K562 (cell line): ENCODE data around the gene SIRT7. TPM values are rescaled to one million over a fixed set of nuclear protein-coding genes. Genes with fewer than 3 reads are reported as not detected.

Source experiments
- ATAC-seq: fragments of 200-7000 bp; cut with Tn5 transposase; 3 replicates; pipeline ENCODE4 v1.9.1; 2020; ENCODE audit warnings: moderate library complexity
- BruUV-seq: library from RNA; stranded (reverse); fragments of 400-500 nt; replicated peaks from 2 replicates; lab custom pipeline; 2021; lab: Mats Ljungman, UMichigan
- CTCF ChIA-PET: fragments of 300-600 bp; formaldehyde crosslinking; extraction: SDS; loops from one replicate; lab custom pipeline; 2021; ENCODE audit warnings: low intra/inter-chr PET ratio; lab: Yijun Ruan, JAX
- POLR2A ChIA-PET: fragments of 300-600, 350-650 bp; sonication (Branson Sonifier 250); formaldehyde crosslinking; extraction: SDS; loops from one replicate; lab custom pipeline; 2021; ENCODE audit warnings: antibody characterized with exemption, inconsistent platforms; lab: Yijun Ruan, JAX
- DNase-seq, 4 experiments: peaks; one replicate each; pipeline versions ENCODE4 v3.0.0 to v3.0.0-alpha.2; 2011 to 2018; ENCODE audit warnings: low spot score in 3 of 4, mixed read lengths in 3 of 4; ENCODE audit errors: extremely low read depth in 1 of 4
- FAIRE-seq: peaks from 2 replicates; lab custom pipeline; 2011; peaks lifted over from hg19 to GRCh38; lab: Jason Lieb, UNC
- H2AFZ ChIP-seq: 2 replicates; pipeline ENCODE4 v1.6.0; 2011; ENCODE audit warnings: low read depth, low read length, control low read depth, inconsistent platforms
- H3K27ac ChIP-seq: fragments of 200-600 bp; 3 replicates; pipeline ENCODE4 v1.8.0; 2011; ENCODE audit warnings: low read depth, mild to moderate bottlenecking, control low read depth, inconsistent platforms, low read length, moderate library complexity, mixed read lengths; ENCODE audit errors: extremely low read depth
- H3K27me3 ChIP-seq, 2 experiments: fragments of 300-600 bp in 1 of 2; 2 replicates in 1 of 2; 3 replicates in 1 of 2; pipeline versions ENCODE4 v1.6.0 to v1.8.0; 2011; ENCODE audit warnings: inconsistent platforms in 2 of 2, low read length in 2 of 2, mild to moderate bottlenecking in 1 of 2, mixed read lengths in 1 of 2, moderate library complexity in 1 of 2; ENCODE audit not compliant: control insufficient read depth in 2 of 2, insufficient read depth in 2 of 2
- H3K36me3 ChIP-seq: fragments of 300-600 bp; 3 replicates; pipeline ENCODE4 v1.8.0; 2011; ENCODE audit warnings: mild to moderate bottlenecking, low read length, inconsistent platforms; ENCODE audit not compliant: control insufficient read depth, insufficient read depth
- H3K4me1 ChIP-seq, 2 experiments: fragments of 200-600 bp in 1 of 2; replicated peaks in 1 of 2; 2 replicates in 1 of 2; 3 replicates in 1 of 2; pipeline versions ENCODE4 v1.5.1 to v1.8.0; 2011; ENCODE audit warnings: inconsistent platforms in 2 of 2, low read length in 2 of 2, mild to moderate bottlenecking in 1 of 2, mixed read lengths in 1 of 2, moderate library complexity in 1 of 2; ENCODE audit not compliant: control insufficient read depth in 2 of 2, insufficient read depth in 2 of 2
- H3K4me2 ChIP-seq: 2 replicates; pipeline ENCODE4 v1.6.1; 2011; ENCODE audit warnings: low read length, control low read depth, inconsistent platforms, mixed read lengths; ENCODE audit not compliant: insufficient read depth
- H3K4me3 ChIP-seq: fragments of 200-600 bp; sonication (generic), shearing (Covaris generic); 2 replicates; pipeline ENCODE4 v1.5.1; 2016; ENCODE audit warnings: control low read depth, inconsistent platforms
- H3K79me2 ChIP-seq: fragments of 200-600 bp; 3 replicates; pipeline ENCODE4 v1.8.0; 2011; ENCODE audit warnings: low read length, inconsistent platforms; ENCODE audit not compliant: control insufficient read depth, insufficient read depth
- H3K9ac ChIP-seq, 2 experiments: 2 replicates each; pipeline versions ENCODE4 v1.6.0 to v1.6.1; 2011; ENCODE audit warnings: low read depth in 2 of 2, low read length in 2 of 2, control low read depth in 1 of 2, inconsistent platforms in 1 of 2, mild to moderate bottlenecking in 1 of 2, mixed read lengths in 1 of 2; ENCODE audit not compliant: insufficient read depth in 1 of 2
- H3K9me1 ChIP-seq: one replicate; pipeline ENCODE4 v1.6.0; 2011; ENCODE audit warnings: inconsistent platforms, mild to moderate bottlenecking, low read length, moderate library complexity; ENCODE audit not compliant: control insufficient read depth, insufficient read depth
- H3K9me3 ChIP-seq: replicated peaks from 2 replicates; pipeline ENCODE4 v1.5.1; 2011; ENCODE audit warnings: low read depth, low read length, inconsistent platforms; ENCODE audit not compliant: control insufficient read depth, insufficient read depth
- H4K20me1 ChIP-seq: replicated peaks from 2 replicates; pipeline ENCODE4 v1.6.1; 2011; ENCODE audit warnings: low read length, inconsistent platforms, mixed read lengths; ENCODE audit not compliant: control insufficient read depth, insufficient read depth
- BRF1 ChIP-seq: IDR thresholded peaks from 3 replicates; pipeline ENCODE4 v1.6.1; 2011; ENCODE audit warnings: borderline replicate concordance, mild to moderate bottlenecking; ENCODE audit not compliant: insufficient read length; ENCODE audit errors: extremely low read depth
- CREM ChIP-seq: IDR thresholded peaks from 2 replicates; pipeline ENCODE4 v1.6.1; 2014; ENCODE audit warnings: antibody characterized with exemption, low read depth
- HMG20A ChIP-seq: fragments of 450-650 bp; formaldehyde crosslinking; conservative IDR thresholded peaks from 2 replicates; pipeline ENCODE4 v1.4.0; 2020; ENCODE audit warnings: mild to moderate bottlenecking, mixed read lengths
- L3MBTL2 ChIP-seq: fragments of 450-650 bp; IDR thresholded peaks from 2 replicates; pipeline ENCODE4 v1.6.1; 2016; ENCODE audit warnings: mild to moderate bottlenecking, moderate library complexity
- NCOR1 ChIP-seq: fragments of 450-650 bp; IDR thresholded peaks from 2 replicates; pipeline ENCODE4 v1.6.1; 2016; ENCODE audit warnings: mild to moderate bottlenecking, moderate library complexity
- POLR2AphosphoS2 ChIP-seq: IDR thresholded peaks from 2 replicates; pipeline ENCODE4 v1.6.1; 2012; ENCODE audit warnings: low read length, improper control_type of control experiment
- POLR2G ChIP-seq: fragments of 200-400 bp; formaldehyde crosslinking; IDR thresholded peaks from 2 replicates; pipeline ENCODE4 v1.6.1; 2017; ENCODE audit warnings: low read depth, mild to moderate bottlenecking, antibody characterized with exemption, low read length, moderate library complexity
- RBFOX2 ChIP-seq: fragments of 200-400 bp; formaldehyde crosslinking; IDR thresholded peaks from 2 replicates; pipeline ENCODE4 v1.6.1; 2017; ENCODE audit warnings: low read depth, mild to moderate bottlenecking, low read length, moderate library complexity
- TBL1XR1 ChIP-seq, 2 experiments: IDR thresholded peaks; 2 replicates each; pipeline ENCODE4 v1.6.1; 2012; ENCODE audit warnings: improper control_type of control experiment in 2 of 2, low read length in 2 of 2, mild to moderate bottlenecking in 1 of 2
- ZBTB17 ChIP-seq: fragments of 450-650 bp; formaldehyde crosslinking; IDR thresholded peaks from 2 replicates; pipeline ENCODE4 v1.4.0; 2020; ENCODE audit warnings: mild to moderate bottlenecking
- ZNF212 ChIP-seq: fragments of 450-650 bp; formaldehyde crosslinking; IDR thresholded peaks from 2 replicates; pipeline ENCODE4 v1.4.0; 2020; ENCODE audit warnings: mild to moderate bottlenecking
- WGBS: fragments of 100-300 bp; shearing (Covaris generic); methylation state at CpG from one replicate; pipeline ENCODE4 v1.1.6; 2016; ENCODE audit warnings: low coverage, mixed read lengths; ENCODE audit not compliant: insufficient coverage; ENCODE audit errors: missing lambda C conversion rate; 5-methylcytosine and 5-hydroxymethylcytosine counted together
- in situ Hi-C: fragments of 300-500 bp; cut with MboI; formaldehyde crosslinking; loops from 4 replicates; pipeline ENCODE4 v1.15.0; 2018; ENCODE audit warnings: inconsistent platforms, mixed read lengths
- intact Hi-C: fragments of 100-400 bp; cut with micrococcal nuclease; formaldehyde crosslinking; loops from 2 replicates; pipeline ENCODE4 v1.14.2; 2022
- polyA plus RNA-seq, 8 experiments: library from polyadenylated mRNA; depleted of rRNA in 4 of 8; stranded (reverse) in 5 of 8; unstranded in 3 of 8; fragments of >200 nt; fragmentation: Nextera tagmentation in 2 of 8; fragmentation: Illumina TruSeq in 1 of 8; extraction: Ambion mirVana in 2 of 8; extraction: Trizol in 1 of 8; gene quantifications; 2 replicates each; pipeline versions ENCODE4 v1.2.1 to v1.2.3, GENCODE V29; 2011 to 2014; ENCODE audit warnings: inconsistent platforms in 1 of 8, missing spikeins in 1 of 8
- total RNA-seq, 7 experiments: library from RNA; depleted of rRNA in 6 of 7; stranded (reverse); fragments of >200 nt in 6 of 7; fragmentation: Illumina TruSeq in 2 of 7; extraction: Trizol in 2 of 7; gene quantifications; 2 replicates each; pipeline versions ENCODE4 v1.2.1 to v1.2.3, GENCODE V29; 2011 to 2021; ENCODE audit warnings: low replicate concordance in 1 of 7
- TF ChIP-seq, protein P1 (sequence below): fragments of 450-650 bp; formaldehyde crosslinking; IDR thresholded peaks from 2 replicates; pipeline ENCODE4 v1.4.0; 2022; ENCODE audit warnings: missing genetic modification characterization
- TF ChIP-seq, protein P2 (sequence below): fragments of 250-450 bp; sonication (Bioruptor Pico); IDR thresholded peaks from 2 replicates; pipeline ENCODE4 v1.8.0; 2021; ENCODE audit warnings: moderate library complexity, mild to moderate bottlenecking, inconsistent platforms
- TF ChIP-seq, protein P3 (sequence below): sonication (generic); formaldehyde crosslinking; IDR thresholded peaks from 2 replicates; pipeline ENCODE4 v1.8.1; 2023; ENCODE audit warnings: mild to moderate bottlenecking, missing genetic modification reagents

The SIRT7 gene
- total and polyA plus RNA-seq, 9 of the 15 experiments (the other 6 are each of a cell fraction or from before 2014, with no cell fraction given), result 1.6 to 54.8 (median 20.3) TPM

DNA sequence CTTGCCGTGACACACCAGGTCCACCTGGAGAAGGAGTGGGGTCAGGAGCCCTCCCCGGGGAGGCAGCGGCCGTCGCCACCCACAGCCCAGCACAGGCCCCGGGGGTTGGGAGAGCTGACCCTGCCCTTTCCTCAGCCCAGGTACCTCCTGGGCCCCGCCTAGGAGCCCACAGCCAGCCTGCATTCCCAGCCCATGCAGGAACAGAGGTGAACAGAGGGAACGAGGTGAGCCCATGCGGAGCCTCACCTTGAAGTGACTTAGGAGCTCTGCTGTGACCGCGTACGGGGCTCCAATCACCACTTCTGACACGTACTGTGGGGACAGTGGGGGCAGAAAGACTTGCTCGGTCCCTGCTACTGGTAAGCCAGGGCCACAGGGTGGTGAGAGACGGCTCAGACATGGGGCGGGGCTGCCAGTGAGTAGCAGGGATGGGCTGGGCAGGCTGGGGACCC is 12.5 kb downstream of the SIRT7 start:
- Histone ChIP-seq H3K4me3 (no peak overlapping the region), H3K27me3 (no peaks in the 10 kb centered on the region), H4K20me1 (no peaks in the 10 kb centered on the region; the same call in 1 of the 2 replicates), H2AFZ (no peak overlapping the region), H3K9ac (no peak overlapping the region), H3K9me1 (peaks cover 3% of the 10 kb centered on the region), H3K4me1 (peaks cover 20 to 95% of the 10 kb centered on the region in 2 experiments), H3K36me3 (peaks cover 69% of the 10 kb centered on the region; the same call in 2 of the 3 replicates), H3K27ac (no peak overlapping the region), H3K9me3 (no peaks in the 10 kb centered on the region), H3K79me2 (peaks cover 15% of the 10 kb centered on the region), H3K4me2 (no peak overlapping the region)
- in situ Hi-C loops, result no loop called here
- BruUV-seq, result no TSS peak
- ChIA-PET POLR2A (interaction anchor here (0.5 to 0.6 kb wide), 2 partner anchors 13 to 37 kb away, joined by 3 read pairs; no protein-coding TSS in a partner anchor), CTCF (no interaction called here)
- intact Hi-C loops, result no loop called here
- no peak for FAIRE-seq
- DNase-seq, result no peak
- WGBS, result 82% methylated on average over 15 of the region's 16 CpGs
- TF ChIP-seq, protein P1, sequence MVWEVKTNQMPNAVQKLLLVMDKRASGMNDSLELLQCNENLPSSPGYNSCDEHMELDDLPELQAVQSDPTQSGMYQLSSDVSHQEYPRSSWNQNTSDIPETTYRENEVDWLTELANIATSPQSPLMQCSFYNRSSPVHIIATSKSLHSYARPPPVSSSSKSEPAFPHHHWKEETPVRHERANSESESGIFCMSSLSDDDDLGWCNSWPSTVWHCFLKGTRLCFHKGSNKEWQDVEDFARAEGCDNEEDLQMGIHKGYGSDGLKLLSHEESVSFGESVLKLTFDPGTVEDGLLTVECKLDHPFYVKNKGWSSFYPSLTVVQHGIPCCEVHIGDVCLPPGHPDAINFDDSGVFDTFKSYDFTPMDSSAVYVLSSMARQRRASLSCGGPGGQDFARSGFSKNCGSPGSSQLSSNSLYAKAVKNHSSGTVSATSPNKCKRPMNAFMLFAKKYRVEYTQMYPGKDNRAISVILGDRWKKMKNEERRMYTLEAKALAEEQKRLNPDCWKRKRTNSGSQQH (CRISPR knock-in tag), result no peak
- no peak for TF ChIP-seq ZBTB17 (CRISPR knock-in tag)
- no peak for TF ChIP-seq ZNF212
- TF ChIP-seq TBL1XR1 (IDR thresholded peaks at IDR 0.05; ENCODE audit: low read length in 2 of 2), result no peak
- no peak for TF ChIP-seq HMG20A (CRISPR knock-in tag)
- TF ChIP-seq BRF1, result no peak
- TF ChIP-seq NCOR1, result no peak
- TF ChIP-seq RBFOX2, result peak; percentile 45; the same call in 1 of the 2 replicates
- TF ChIP-seq, protein P2, sequence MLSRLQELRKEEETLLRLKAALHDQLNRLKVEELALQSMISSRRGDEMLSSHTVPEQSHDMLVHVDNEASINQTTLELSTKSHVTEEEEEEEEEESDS (CRISPR knock-in tag), result no peak
- TF ChIP-seq CREM, result no peak
- TF ChIP-seq POLR2AphosphoS2, result peak; percentile 42; the same call in 1 of the 2 replicates
- no peak for TF ChIP-seq L3MBTL2
- TF ChIP-seq, protein P3, sequence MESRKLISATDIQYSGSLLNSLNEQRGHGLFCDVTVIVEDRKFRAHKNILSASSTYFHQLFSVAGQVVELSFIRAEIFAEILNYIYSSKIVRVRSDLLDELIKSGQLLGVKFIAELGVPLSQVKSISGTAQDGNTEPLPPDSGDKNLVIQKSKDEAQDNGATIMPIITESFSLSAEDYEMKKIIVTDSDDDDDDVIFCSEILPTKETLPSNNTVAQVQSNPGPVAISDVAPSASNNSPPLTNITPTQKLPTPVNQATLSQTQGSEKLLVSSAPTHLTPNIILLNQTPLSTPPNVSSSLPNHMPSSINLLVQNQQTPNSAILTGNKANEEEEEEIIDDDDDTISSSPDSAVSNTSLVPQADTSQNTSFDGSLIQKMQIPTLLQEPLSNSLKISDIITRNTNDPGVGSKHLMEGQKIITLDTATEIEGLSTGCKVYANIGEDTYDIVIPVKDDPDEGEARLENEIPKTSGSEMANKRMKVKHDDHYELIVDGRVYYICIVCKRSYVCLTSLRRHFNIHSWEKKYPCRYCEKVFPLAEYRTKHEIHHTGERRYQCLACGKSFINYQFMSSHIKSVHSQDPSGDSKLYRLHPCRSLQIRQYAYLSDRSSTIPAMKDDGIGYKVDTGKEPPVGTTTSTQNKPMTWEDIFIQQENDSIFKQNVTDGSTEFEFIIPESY (CRISPR knock-in tag), result peak; percentile 52
- peak; percentile 51; the same call in 1 of the 2 replicates for TF ChIP-seq POLR2G
- no peak for ATAC-seq
